Measurements from ENCODE around the gene ABI1.
"Not testable (repeated sequence)": the region's sequence is repeated elsewhere in the genome, so short reads cannot be mapped to it uniquely, and the experiment has no call there.

The ABI1 gene

GRCh38 chr10:26804418-26805393 is 56.1 kb downstream of the ABI1 start:
- DNase-seq: no peak

- DNase-seq: no peak
Observed at GRCh38 chr10:26803849-26804248, 56.9 kb downstream of the ABI1 start.

GRCh38 chr10:26802527-26802926 is 58.2 kb downstream of the ABI1 start:
- no peak for DNase-seq

- DNase-seq: no peak
Observed at GRCh38 chr10:26801831-26802230, 58.9 kb downstream of the ABI1 start.

- DNase-seq: no peak
Observed at GRCh38 chr10:26801274-26801673, 59.5 kb downstream of the ABI1 start.

- no peak for DNase-seq
Observed at GRCh38 chr10:26800468-26800867, 60.3 kb downstream of the ABI1 start.

- no peak for DNase-seq
Observed at GRCh38 chr10:26799342-26799741, 61.4 kb downstream of the ABI1 start.

GRCh38 chr10:26798298-26798697 is 62.5 kb downstream of the ABI1 start:
- no peak for DNase-seq

- no peak for DNase-seq
Observed at GRCh38 chr10:26797340-26797739, 63.4 kb downstream of the ABI1 start.

GRCh38 chr10:26792758-26793495 is 67.8 kb downstream of the ABI1 start:
- DNase-seq: no peak

- DNase-seq: no peak
Observed at GRCh38 chr10:26790221-26790995, 70.3 kb downstream of the ABI1 start.

- not testable (repeated sequence) for DNase-seq
Observed at GRCh38 chr10:26789779-26790178, 71.0 kb downstream of the ABI1 start.

GRCh38 chr10:26787362-26787761 is 73.4 kb downstream of the ABI1 start:
- no peak for DNase-seq

- DNase-seq: peak; percentile 18
Observed at GRCh38 chr10:26781797-26782196, 79.0 kb downstream of the ABI1 start.

GRCh38 chr10:26780793-26781601 is 79.8 kb downstream of the ABI1 start:
- DNase-seq: peak; percentile 81

- no peak for DNase-seq
Observed at GRCh38 chr10:26780106-26780792, 80.5 kb downstream of the ABI1 start.

- peak; percentile 29 for DNase-seq
Observed at GRCh38 chr10:26779176-26779860, 81.4 kb downstream of the ABI1 start.

GRCh38 chr10:26777686-26778085 is 83.1 kb downstream of the ABI1 start:
- no peak for DNase-seq

- DNase-seq: no peak
Observed at GRCh38 chr10:26776258-26776657, 84.5 kb downstream of the ABI1 start.

- no peak for DNase-seq
Observed at GRCh38 chr10:26773633-26774032, 87.1 kb downstream of the ABI1 start.

- DNase-seq: no peak
Observed at GRCh38 chr10:26770069-26770468, 90.7 kb downstream of the ABI1 start.

Measured in MV-4-11 (cell line).